Measurements from ENCODE around the gene ZNF709.
"Not testable (repeated sequence)": the region's sequence is repeated elsewhere in the genome, so short reads cannot be mapped to it uniquely, and the experiment has no call there.

ZNF709 gene

DNA sequence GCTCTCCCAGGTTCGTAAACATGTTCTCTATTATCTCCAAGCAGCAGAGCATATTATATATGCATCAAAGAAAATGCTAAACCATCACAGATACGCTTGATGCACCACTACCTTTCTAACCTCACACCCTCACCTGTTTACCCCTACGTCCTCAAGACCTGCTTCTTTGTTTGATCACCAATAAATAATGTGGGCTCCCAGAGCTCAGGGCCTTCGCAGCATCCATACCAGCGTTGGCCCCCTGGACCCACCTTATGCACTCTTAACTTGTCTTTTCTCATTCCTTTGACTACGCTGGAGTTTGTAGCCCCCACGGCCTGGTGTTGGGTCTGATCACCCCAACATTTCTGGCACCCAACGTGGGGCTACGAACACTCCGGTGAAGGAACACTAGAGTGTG lies 33.8 kb downstream of the ZNF709 start:
- DNase-seq: no peak

DNA sequence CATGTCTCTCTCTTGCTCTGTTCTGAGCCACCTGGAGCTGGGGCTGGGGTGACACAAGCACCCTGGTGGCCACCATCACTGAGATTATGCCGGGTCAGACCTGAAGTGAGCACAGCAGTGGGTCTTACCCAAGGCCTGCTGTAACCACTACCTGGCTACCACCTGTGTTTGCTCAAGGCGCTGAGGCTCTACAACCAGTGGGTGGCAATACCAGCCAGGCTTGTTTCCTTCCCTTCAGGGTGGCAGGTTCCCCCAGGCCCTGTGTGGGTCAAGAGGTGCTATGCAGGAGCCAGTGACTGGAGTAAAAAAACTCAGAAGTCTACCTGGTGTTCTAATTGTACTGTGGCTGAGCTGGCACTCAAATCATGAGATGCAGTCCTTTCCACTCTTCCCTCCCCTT lies 35.8 kb downstream of the ZNF709 start:
- no peak for DNase-seq

DNA sequence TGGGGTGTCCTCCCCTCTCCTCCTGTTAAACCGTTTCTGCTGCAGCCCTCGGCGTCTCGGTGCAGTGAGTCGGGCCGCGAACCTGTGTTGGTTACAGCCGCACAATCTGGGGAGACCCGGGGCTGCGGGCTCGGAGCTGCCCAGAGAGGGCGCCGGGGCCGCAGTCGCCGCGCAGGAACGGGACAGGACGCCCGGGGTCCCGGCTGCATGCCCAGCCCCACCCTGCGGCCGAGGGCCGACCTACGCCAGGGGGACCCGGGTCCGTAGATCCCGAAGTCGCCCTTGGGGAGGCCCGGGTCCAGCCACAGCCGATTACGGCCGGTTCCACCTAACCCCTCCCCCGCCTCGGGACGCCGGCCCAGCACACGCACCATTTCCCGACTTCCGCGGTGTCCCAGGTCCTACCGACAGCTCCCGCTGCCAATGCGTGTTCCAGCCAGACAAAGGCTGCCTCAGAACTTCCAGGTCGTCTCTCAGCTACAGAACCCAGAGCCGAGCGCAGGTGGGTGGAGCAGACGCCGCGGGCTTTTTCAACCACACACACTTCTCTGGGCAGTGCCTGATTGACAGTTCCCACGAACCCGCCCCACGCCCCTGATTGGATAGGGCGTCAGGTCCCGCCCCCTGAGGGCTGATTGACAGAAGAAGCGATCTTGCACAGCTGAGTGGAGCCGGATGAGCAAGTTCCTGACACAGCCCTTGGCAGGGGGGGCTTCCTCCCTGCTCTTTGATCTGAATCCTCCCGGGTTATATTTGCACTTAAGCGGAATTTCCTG lies 43.9 kb downstream of the ZNF709 start, which contains the start of gene ZNF443:
Gene ZNF443 (minus strand): TSS at position 481 of the 776 bp plus-strand sequence. CDS start 107 bp downstream, at position 374.
- DNase-seq: peak; percentile 98 to 99

DNA sequence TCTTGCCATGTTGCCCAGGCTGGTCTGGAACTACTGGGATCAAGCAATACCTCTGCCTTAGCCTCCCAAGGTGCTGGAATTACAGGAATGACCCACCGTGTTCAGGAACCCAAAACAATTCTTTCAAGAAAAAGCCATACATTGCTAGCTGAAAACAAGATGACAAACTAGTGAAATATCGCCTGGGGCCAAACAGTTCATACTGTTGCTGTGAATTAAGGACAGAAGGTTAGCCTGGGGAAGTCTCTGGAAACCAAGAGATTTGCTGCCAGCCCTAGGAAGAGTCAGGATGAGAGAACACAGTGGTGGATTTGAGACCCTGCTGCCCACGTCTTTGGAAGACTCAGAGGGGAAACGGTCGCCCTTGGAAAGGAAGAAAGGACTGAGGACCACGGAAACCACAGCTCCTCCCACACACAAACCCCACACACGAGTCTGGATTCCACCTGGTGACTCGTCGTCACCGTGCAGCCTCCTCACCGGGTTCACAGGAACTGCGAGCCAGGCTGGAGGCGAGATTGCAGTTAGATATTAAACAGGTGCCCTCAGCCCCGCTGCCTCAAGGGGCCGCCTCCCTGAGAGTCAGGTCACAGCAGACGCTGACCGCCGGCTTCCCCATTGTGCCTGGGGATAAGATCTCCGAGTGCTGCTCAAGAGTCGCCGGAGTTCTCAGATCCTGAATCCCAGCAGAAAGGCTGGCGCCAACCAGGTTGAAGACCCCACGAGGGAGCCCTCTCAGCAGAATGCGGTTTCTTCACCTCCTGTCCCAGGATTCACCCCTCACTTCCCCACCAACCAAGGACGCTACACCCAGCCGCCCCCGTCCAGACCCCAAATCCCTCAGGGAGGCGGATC lies 44.7 kb downstream of the ZNF709 start:
- peak; percentile 39 to 52 for DNase-seq

DNA sequence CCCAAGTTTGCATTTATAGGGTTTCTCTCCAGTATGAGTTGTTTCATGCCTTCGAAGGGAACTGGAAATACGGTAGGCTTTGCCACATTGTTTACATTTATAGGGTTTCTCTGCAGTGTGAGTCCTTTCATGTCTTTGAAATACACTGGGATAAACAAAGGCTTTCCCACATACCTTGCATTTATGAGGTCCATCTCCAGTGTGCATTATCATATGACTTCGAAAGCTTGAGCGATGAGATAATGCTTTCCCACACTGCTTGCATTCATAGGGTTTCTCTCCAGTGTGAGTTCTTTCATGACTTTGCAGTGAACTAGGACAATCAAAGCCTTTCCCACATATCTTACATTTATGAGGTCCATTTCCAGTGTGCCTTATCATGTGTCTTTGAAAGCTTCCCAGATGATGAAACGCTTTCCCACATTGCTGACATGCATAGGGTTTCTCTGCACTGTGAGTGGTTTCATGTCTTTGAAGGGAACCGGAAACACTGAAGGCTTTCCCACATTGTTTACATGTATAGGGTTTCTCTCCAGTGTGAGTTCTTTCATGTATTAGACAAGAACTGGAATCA lies 53.8 kb downstream of the ZNF709 start:
- DNase-seq: not testable (repeated sequence)

DNA sequence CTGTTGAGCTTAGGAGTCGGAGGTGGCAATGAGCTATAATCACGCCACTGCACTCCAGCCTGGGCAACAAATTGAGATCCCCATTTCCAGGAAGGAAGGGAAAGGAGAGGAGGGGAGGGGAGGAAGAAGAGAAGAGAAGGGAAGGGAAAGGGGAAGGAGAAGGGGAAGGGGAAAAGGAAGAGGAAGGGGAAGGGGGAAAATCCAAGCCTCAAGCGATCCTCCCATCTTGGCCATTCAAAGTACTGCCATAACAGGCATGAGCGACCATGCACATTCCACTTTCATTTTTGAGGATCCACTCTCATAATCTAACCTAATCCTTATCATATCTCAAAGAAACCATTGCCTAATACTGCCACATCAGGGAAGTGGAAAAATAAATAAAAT lies 58.7 kb downstream of the ZNF709 start:
- DNase-seq: no peak

DNA sequence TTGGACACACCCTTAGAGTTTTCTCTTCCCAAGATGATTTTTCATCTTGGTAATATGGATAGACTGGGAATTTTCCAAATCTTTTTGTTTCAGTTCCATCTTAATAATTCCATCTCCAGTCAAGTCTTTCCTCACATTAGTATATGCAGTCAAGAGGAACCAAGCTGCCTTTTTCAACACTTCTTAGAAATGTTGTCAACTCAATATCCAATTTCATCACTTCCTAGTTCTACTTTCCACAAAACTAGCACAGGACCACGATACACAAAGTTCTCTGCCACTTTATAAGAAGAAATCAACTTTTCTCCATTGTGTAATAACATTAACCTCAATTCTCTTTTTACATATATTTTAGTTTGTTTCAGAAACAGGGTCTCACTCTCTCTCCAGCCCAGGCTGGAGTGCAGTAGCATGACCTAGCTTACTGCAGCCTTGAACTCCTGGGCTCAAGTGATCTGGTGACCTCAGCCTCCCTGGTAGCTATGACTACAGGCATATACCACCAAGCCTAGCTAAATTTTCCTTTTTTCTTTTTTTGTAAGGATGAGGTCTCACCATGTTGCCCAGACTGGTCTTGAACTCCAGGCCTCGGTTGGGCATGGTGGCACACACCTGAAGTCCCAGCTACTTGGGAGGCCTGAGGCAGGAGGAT lies 59.3 kb downstream of the ZNF709 start:
- no peak for DNase-seq

DNA sequence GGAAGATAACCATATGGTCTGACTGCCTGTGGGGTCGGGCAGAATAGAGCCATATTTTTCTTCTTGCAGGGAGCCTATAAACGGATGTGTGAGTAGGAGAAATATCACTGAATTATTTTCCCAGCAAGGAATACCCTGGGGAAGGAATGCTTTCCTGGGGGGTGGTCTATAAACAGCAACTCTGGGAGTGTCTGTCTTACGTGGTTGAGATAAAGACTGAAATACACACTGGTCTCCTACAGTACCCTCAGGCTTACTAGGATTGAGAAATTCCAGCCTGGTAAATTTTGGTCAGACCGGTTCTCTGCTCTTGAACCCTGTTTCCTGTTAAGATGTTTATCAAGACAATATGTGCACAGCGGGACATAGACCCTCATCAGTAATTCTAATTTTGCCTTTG lies 67.3 kb downstream of the ZNF709 start:
- not testable (repeated sequence) for DNase-seq

DNA sequence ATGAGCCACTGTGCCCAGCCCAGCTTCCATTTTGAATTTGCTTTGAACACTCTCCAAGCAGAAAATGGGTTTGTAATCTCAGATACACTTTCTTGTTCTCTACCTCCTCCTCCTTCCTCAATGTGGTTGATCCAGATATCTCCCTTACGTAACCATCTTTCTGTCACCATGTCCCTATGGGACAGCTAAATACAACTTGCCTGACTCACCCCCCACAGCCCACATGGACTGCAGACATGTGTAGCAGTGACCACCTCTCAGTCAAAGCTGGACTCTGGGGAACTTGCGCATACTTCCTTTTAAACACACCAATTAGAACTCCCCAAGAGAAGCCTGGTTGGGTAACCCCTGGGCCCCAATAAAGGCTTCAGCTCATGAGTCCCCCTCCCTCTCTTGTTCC lies 72.7 kb downstream of the ZNF709 start:
- DNase-seq: no peak
